GM15510 (cell line): ENCODE measurements around the gene CDK13.

Experiments
- POLR2A ChIP-seq: IDR thresholded peaks from 3 replicates; pipeline ENCODE4 v1.6.1; 2011; ENCODE audit warnings: borderline replicate concordance; ENCODE audit not compliant: insufficient read length; ENCODE audit errors: extremely low read depth

The CDK13 gene

GRCh38 chr7:40041456-40041855 is 91.4 kb downstream of the CDK13 start:
- TF ChIP-seq POLR2A, result no peak

DNA sequence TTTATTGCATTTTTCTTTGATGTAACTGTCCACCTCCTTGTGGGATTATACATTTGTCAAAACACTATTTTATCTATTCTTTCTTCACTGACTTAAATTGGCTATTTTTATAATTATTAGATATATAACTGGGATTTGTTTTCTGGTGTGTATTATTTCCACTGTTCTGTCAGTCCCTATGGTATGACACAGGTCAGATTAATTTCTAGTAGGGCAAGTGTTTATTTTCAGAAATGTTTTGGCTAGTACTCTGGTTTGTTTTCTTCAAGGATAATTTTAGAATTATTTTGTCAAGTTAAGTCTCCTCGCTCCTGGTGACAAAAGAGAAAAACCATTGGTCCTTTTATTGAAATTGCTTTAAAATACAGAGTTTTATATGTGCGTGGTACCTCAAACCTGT is 93.1 kb downstream of the CDK13 start:
- TF ChIP-seq POLR2A, result no peak

GRCh38 chr7:40047661-40048060 is 97.6 kb downstream of the CDK13 start:
- no peak for TF ChIP-seq POLR2A

GRCh38 chr7:40057292-40057691 is 107.2 kb downstream of the CDK13 start:
- TF ChIP-seq POLR2A, result no peak

DNA sequence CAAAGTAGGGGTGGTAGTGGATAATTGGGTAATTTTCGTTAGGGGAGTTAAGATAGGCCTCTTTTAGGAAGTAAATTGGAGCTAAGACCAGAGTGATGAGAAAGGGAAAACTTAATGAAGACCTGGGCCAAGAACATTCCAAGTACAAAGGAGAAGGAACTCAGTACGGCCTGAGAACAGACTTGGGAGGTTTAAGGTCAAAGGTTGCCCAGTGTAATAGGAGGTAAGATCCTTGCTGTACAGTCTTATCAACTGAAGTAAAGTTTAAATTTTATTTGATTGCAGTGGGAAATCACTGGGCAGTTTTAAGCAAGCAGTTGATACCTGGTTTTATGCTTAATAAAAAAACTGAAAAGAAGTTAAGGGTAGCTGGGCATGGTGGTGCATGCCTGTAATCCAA is 108.0 kb downstream of the CDK13 start:
- TF ChIP-seq POLR2A, result no peak

DNA sequence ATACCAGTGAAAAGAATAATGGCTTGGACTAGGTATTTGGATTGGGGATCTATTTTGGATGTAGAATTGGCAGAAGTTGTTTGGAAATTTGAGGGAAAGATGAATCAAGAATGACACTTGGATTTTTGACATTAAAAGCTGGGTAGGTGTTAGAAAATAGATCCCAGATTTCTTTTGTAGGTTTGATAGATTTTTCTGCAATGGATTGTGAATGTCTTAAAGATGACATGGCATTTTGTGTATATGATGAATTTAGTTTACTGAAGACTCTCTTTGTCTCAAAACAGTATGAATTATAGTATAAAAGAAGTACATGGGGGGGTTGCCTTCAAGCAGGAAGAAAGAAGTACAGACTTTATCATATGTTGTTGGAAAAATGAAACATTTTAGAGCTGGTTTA is 108.6 kb downstream of the CDK13 start:
- TF ChIP-seq POLR2A, result no peak

GRCh38 chr7:40059057-40059456 is 109.0 kb downstream of the CDK13 start:
- no peak for TF ChIP-seq POLR2A

GRCh38 chr7:40072268-40072667 is 122.2 kb downstream of the CDK13 start:
- no peak for TF ChIP-seq POLR2A

DNA sequence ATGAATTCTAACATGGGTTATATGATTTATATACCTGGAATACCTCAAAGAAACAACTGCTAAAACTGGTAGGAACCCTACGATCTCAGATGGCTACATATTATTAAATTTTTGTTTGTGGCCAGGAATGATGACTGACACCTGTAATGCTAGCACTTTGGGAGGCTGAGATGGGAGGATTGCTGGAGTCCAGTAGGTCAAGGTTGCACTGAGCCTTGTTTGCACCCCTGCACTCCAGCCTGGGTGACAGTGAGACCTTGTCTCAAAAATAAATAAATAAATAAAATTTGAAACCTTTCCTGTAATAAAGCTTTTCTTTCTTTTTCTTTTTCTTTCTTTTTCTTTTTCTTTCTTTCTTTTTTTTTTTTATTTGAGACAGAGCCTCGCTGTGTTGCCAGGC is 123.2 kb downstream of the CDK13 start:
- TF ChIP-seq POLR2A, result no peak

GRCh38 chr7:40077849-40078248 is 127.8 kb downstream of the CDK13 start:
- no peak for TF ChIP-seq POLR2A

DNA sequence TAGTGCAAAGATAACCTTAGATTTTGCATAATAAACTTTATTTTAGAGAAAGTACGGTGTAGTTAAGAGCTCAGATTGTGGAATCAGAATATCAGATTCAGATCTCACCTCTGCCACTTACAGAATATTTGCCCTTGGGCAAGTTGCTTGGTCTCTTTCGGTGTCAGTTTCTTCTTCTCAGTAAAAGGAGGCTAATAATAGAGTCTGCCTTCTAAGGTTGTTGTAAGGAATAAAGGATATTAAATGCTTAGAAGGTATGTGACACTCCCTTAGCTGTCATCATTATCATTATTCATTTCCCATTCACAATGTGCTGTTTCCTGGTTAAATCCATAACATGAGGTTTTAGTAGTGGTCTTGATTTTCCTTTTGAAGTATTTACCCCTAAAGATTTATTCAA is 142.1 kb downstream of the CDK13 start:
- TF ChIP-seq POLR2A, result no peak

DNA sequence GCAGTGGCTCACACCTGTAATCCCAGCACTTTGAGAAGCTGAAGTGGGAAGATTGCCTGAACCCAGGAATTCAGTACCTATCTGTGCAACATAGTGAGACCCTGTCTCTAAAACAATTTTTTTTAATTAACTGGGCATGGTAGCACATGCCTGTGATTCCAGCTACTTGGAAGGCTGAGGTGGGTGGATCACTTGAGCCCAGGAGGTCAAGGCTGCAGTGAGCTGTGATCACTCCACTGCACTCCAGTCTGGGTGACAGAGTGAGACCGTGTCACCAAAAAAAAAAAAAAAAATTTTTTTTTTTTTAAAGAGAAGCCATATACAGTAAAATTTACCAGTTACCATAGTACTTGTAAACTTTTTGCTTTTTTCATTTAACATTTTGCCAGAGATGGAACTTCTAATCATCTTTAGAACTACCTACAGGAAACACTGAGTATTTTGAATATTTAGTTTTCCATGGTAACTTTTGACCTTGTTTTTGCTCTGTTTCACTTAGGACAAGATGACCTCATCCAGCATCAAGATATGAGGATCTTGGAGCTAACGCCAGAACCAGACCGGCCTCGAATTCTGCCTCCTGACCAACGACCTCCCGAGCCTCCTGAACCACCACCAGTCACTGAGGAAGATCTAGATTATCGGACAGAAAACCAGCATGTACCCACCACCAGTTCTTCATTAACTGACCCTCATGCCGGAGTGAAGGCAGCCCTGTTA is 143.7 kb downstream of the CDK13 start:
- no peak for TF ChIP-seq POLR2A

DNA sequence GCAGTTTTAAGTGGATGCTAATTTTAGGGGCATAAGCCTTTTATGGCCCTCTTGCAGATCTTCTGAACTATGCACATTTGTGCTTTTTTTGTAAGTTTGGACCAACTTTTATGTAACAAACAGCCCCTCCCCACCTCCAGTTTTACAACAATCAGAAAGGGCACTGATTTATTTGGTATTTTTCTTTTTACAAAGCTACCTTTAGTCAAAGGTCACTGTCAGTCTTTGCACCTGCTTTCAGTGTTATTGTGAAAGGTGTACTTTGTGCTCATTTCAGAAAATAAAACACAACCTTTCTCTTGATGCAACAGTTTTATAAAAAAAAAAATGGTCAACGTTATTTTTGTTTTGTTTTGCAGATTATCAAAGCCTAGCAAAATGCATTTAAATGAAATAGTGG is 145.2 kb downstream of the CDK13 start:
- TF ChIP-seq POLR2A, result no peak

- no peak for TF ChIP-seq POLR2A
Measured at GRCh38 chr7:40095695-40096327, 145.8 kb downstream of the CDK13 start.

GRCh38 chr7:40097728-40098127 is 147.7 kb downstream of the CDK13 start:
- TF ChIP-seq POLR2A, result no peak

DNA sequence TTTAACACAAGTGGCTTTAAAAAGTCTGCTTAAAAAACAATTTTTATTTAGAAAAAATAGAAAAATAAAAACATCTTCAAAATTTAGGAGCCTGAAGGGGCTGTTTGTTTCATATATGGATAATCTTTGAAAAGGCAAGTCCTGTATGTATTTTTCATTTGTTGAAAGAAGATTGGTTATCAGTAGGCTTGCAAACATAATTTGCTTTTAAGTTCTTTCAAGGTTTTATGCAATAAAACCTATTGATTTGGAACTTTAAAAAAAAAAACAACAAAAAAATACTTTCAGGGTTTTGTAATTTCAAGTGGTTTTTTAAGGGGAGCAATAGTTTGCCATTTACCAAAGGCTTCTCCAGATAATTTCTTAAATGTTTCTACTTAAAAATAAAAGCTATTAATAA is 148.8 kb downstream of the CDK13 start:
- no peak for TF ChIP-seq POLR2A

DNA sequence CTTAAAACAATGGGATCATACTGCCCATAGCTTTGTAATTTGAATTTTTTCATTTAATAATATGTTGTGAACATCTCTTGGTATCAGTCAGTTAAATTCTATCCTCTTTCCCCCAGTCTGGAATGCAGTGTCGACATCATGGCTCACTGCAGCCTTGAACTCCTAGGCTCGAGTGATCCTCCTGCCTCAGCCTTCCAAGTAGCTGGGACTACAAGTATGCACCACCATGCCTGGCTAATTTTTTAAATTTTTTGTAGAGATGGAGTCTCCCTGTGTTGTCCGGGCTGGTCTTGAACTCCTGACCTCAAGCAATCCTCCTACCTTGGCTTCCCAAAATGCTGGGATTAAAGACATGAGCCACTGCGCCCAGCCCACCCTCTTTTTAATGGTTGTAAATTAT is 149.8 kb downstream of the CDK13 start:
- TF ChIP-seq POLR2A, result no peak

DNA sequence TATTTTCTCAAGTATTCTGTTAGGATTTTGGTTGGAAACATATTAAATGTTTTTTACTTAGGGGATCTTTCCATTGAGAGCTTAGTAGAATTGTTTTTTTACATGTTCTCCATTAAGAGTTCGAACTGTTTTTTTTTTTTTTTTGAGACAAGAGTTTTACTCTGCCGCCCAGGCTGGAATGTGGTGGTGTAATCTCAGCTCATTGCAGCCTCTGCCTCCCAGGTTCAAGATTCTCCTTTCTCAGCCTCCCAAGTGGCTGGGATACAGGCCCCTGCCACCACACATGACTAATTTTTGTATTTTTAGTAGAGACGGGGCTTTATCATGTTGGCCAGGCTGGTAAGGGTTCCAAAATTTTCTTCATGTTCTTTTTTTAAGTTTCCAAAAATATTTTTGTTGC is 151.1 kb downstream of the CDK13 start:
- TF ChIP-seq POLR2A, result no peak

DNA sequence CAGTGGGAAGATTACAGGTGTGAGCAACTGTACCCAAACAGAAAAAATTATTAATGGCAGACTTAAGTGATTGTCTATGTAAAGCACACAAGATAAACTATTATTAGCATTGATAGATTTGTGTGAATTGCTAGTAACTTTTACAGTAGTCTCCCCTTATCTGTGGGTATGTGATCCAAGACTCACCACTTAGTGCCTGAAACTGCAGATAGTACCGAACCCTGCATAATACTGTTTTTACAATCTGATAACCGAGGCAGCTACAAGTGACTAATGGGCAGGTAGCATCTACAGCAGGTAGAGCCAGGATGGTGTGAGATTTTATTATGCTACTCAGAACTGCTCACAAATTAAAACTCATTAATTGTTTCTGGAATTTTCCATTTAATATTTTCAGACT is 152.8 kb downstream of the CDK13 start:
- no peak for TF ChIP-seq POLR2A
